ENCODE results near the gene STAT3.

The STAT3 gene

GRCh38 chr17:42380935-42381334 is 7.3 kb downstream of the STAT3 start:
- no peak for TF ChIP-seq TCF12 (IDR thresholded peaks at IDR 0.05; ENCODE audit: low read depth)
- TF ChIP-seq TEAD4 (IDR thresholded peaks at IDR 0.05): no peak
- no peak for TF ChIP-seq NFIC (IDR thresholded peaks at IDR 0.05)
- no peak for TF ChIP-seq CREB1 (IDR thresholded peaks at IDR 0.05; ENCODE audit: low read depth)
- TF ChIP-seq, protein P1, sequence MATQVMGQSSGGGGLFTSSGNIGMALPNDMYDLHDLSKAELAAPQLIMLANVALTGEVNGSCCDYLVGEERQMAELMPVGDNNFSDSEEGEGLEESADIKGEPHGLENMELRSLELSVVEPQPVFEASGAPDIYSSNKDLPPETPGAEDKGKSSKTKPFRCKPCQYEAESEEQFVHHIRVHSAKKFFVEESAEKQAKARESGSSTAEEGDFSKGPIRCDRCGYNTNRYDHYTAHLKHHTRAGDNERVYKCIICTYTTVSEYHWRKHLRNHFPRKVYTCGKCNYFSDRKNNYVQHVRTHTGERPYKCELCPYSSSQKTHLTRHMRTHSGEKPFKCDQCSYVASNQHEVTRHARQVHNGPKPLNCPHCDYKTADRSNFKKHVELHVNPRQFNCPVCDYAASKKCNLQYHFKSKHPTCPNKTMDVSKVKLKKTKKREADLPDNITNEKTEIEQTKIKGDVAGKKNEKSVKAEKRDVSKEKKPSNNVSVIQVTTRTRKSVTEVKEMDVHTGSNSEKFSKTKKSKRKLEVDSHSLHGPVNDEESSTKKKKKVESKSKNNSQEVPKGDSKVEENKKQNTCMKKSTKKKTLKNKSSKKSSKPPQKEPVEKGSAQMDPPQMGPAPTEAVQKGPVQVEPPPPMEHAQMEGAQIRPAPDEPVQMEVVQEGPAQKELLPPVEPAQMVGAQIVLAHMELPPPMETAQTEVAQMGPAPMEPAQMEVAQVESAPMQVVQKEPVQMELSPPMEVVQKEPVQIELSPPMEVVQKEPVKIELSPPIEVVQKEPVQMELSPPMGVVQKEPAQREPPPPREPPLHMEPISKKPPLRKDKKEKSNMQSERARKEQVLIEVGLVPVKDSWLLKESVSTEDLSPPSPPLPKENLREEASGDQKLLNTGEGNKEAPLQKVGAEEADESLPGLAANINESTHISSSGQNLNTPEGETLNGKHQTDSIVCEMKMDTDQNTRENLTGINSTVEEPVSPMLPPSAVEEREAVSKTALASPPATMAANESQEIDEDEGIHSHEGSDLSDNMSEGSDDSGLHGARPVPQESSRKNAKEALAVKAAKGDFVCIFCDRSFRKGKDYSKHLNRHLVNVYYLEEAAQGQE (IDR thresholded peaks at IDR 0.05; ENCODE audit: low read depth): no peak
- no peak for TF ChIP-seq RAD21 (IDR thresholded peaks at IDR 0.05; ENCODE audit: low read depth)

DNA sequence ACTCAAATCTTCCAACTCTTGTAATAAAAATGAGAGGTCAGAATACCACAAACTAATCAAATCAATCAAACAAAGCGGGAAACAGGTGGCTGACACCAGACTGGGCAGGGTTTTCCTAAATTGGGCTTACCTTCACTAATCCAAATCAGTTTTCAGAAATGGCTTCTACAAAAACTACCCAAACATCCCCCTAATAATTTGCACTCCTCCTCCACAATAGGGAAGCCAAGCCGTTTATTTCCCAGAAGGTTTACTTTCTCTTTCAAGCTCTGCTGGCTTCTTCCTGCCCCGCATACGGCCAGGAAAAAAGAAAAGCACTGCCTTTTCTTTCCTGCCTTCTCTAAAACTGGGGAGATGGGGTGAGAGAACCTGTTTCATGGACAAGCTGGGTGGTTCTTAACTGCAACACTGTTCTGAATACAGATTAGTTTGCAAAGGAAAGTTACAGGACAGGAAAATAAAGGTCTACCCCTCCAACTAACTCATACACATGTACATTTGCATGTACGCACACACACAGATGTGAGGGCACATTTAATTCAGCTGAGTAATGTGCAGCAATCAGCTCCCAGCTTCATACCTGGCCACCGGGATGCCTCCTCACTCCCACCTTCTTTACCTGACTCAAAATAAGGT is 9.2 kb downstream of the STAT3 start:
- TF ChIP-seq, protein P2, sequence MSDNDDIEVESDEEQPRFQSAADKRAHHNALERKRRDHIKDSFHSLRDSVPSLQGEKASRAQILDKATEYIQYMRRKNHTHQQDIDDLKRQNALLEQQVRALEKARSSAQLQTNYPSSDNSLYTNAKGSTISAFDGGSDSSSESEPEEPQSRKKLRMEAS (IDR thresholded peaks at IDR 0.05): no peak
- no peak for TF ChIP-seq TCF12 (IDR thresholded peaks at IDR 0.05; ENCODE audit: low read depth)
- no peak for TF ChIP-seq RAD21 (IDR thresholded peaks at IDR 0.05; ENCODE audit: low read depth)
- TF ChIP-seq TAF1 (IDR thresholded peaks at IDR 0.05; ENCODE audit: low read depth): no peak
- no peak for TF ChIP-seq CREB1 (IDR thresholded peaks at IDR 0.05; ENCODE audit: low read depth)
- no peak for TF ChIP-seq YY1 (IDR thresholded peaks at IDR 0.05; ENCODE audit: low read depth)
- TF ChIP-seq NFIC (IDR thresholded peaks at IDR 0.05): no peak
- TF ChIP-seq USF1 (IDR thresholded peaks at IDR 0.05): no peak
- TF ChIP-seq, protein P1 (IDR thresholded peaks at IDR 0.05; ENCODE audit: low read depth): no peak
- no peak for TF ChIP-seq ZBTB7A (IDR thresholded peaks at IDR 0.05; ENCODE audit: low read depth)
- no peak for TF ChIP-seq EGR1 (IDR thresholded peaks at IDR 0.05)
- TF ChIP-seq TEAD4 (IDR thresholded peaks at IDR 0.05): no peak
- TF ChIP-seq CEBPB (IDR thresholded peaks at IDR 0.05): no peak
- TF ChIP-seq EP300 (IDR thresholded peaks at IDR 0.05; ENCODE audit: borderline replicate concordance): no peak
- TF ChIP-seq FOXM1 (IDR thresholded peaks at IDR 0.05; ENCODE audit: borderline replicate concordance, low read depth): no peak

DNA sequence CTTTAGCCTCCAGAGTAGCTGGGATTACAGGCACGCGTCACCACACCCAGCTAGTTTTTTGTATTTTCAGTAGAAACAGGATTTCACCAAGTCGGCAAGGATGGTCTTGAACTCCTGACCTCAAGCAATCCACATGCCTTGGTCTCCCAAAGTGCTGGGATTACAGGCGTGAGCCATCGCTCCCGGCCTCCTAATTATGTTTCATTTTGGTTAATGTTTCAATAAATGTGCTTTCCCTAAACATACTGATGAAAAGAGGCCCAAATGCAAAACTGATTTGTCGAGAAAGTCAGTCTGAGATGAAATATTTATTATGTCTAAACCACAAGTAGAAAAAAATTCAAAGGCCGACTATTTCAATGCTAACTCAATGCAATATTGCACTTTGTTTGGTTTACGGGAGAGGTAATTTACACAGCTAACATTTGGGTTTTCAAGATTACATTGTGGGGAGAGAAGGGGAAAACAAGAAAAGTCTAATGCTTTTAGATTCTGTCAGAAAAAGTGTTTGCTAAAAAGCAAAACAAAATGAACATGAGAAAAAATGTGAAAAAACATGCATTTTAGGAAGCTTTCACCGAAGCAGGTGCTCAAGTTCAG is 9.8 kb downstream of the STAT3 start:
- TF ChIP-seq ZBTB7A (IDR thresholded peaks at IDR 0.05; ENCODE audit: low read depth) (no peak), TCF12 (IDR thresholded peaks at IDR 0.05; ENCODE audit: low read depth) (no peak), EGR1 (IDR thresholded peaks at IDR 0.05) (no peak), TEAD4 (IDR thresholded peaks at IDR 0.05) (no peak), CREB1 (IDR thresholded peaks at IDR 0.05; ENCODE audit: low read depth) (no peak), YY1 (IDR thresholded peaks at IDR 0.05; ENCODE audit: low read depth) (no peak), EP300 (IDR thresholded peaks at IDR 0.05; ENCODE audit: borderline replicate concordance) (no peak), RAD21 (IDR thresholded peaks at IDR 0.05; ENCODE audit: low read depth) (no peak), FOXM1 (IDR thresholded peaks at IDR 0.05; ENCODE audit: borderline replicate concordance, low read depth) (no peak), USF1 (IDR thresholded peaks at IDR 0.05) (no peak), TAF1 (IDR thresholded peaks at IDR 0.05; ENCODE audit: low read depth) (no peak)
- TF ChIP-seq, protein P1 (IDR thresholded peaks at IDR 0.05; ENCODE audit: low read depth): no peak
- TF ChIP-seq, protein P2 (IDR thresholded peaks at IDR 0.05): no peak

GRCh38 chr17:42373896-42374295 is 14.3 kb downstream of the STAT3 start:
- TF ChIP-seq TCF12 (IDR thresholded peaks at IDR 0.05; ENCODE audit: low read depth) (no peak), CEBPB (IDR thresholded peaks at IDR 0.05) (no peak)
- TF ChIP-seq, protein P2 (IDR thresholded peaks at IDR 0.05): no peak

Measured in Ishikawa (cell line).